NOMO-1 treated with DMSO at 0.1 percent for 48 hours (cell line): Measurements from ENCODE around the gene RAD23A.
"Not testable (repeated sequence)": the region's sequence is repeated elsewhere in the genome, so short reads cannot be mapped to it uniquely, and the experiment has no call there.

Experiments
- DNase-seq: peaks from one replicate; lab custom pipeline; 2025; ENCODE audit not compliant: unreplicated experiment; lab: John Stamatoyannopoulos, UW

Gene RAD23A

DNA sequence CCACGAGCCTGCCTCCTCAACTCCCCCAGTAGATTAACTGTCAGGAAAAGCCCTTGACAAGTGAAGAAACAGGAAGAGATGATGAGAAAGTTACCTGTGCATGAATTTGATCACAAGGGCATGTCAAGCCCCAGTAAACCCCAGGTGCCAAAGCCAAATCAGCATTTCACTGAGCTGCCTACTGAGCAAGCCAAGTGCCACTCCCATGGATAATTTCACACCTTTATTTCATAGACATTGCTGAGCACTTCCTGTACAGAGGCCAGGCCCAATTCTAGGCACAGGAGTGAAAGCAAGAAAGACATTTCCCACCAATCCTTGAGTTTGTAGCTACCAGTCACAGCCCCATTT is 8.9 kb downstream of the RAD23A start:
- no peak for DNase-seq

DNA sequence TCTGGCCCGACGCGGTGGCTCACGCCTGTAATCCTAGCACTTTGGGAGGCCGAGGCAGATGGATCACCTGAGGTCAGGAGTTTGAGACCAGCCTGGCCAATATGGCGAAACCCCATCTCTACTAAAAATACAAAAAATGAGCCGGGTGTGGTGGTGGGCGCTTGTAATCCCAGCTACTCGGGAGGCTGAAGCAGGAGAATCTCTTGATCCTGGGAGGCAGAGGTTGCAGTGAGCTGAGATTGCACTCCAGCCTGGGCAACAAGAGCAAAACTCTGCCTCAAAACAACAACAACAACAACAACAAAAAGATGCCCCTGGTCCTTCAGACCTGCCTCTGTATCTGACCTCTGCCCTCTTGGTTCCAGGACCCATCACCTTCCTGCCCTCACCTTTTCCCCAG is 9.9 kb downstream of the RAD23A start:
- DNase-seq, result not testable (repeated sequence)

DNA sequence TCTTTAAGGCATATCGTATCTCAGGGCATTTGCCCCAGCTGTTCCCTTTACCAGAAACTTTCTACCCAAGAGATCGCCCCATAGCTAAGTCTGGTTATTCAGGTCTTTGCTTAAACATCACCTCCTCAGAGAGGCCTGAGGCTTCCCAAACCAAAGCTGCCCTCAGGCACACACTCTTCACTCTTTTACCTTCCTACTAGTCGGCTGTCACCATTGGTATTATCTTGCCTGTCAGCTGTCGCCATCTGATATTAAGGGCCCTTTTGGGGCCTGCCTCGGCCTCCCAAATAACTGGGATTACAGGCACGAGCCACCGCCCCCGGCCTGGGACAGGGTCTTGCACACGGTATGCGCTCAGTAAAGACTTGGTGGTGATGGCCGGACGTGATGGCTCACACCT is 10.3 kb downstream of the RAD23A start:
- DNase-seq, result no peak

DNA sequence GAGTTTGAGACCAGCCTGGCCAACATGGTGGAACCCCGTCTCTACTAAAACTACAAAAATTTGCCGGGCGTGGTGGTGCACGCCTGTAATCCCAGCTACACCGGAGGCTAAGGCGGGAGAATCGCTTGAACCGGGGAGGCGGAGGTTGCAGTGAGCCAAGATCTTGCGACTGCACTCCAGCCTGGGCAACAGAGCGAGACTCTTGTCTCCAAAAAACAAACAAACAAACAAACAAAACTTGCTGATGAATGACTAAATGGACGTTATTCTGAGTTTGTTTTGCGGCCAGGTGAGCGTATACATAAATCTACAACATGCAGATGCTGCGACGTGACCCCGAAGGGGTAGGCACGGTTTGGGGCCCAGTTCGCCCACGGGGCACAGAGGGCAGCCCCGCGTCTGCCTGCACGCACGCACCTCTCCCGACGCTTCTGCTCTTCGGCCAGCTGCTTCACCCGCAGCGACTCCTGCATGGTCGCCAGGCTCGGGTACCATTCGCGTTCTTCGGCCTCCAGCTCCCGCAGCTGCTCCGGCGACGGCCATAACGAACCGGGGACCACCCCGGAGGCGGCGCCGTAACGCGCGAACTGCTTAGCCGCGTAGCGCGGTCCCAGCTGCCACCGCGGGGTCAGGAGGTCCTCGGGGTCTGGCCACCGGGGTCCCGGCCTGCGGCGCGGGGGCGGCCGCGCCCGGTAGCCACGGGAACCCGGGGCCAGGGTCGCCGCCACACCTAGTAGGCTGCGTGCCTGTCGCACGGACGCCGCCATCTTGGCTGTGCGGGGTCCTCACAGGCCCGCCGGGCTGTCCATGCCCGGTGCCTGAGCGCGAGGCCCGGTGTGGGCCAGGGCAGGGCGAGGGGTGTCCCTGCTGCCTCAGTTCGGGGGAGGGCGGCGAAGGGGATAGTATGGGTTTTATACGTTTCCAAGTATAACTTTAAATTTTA is 11.1 kb downstream of the RAD23A start, which contains the start of gene GADD45GIP1:
TSS of gene GADD45GIP1 (minus strand) at position 778 of the 943 bp plus-strand sequence. CDS start at position 767, 11 bp downstream.
- peak; percentile 66 for DNase-seq

DNA sequence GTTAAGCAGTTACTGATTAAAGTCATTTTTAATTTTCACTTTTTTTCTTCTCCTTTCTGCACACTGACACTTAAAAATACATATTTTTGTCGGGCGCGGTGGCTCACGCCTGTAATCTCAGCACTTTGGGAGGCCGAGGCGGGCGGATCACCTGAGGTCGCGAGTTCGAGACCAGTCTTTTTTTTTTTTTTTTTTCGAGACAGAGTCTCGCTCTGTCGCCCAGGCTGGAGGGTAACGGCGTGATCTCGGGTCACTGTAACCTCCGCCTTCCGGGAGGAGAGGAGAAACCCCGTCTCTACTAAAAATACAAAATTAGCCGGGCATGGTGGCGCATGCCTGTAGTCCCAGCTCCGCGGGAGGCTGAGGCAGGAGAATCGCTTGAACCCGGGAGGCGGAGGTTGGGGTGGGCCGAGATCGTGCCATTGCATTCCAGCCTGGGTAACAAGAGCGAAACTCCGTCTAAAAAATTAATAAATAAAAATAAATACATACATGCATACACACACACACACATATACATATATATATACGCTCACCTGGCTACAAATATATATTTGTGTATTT is 11.8 kb downstream of the RAD23A start:
- DNase-seq, result not testable (repeated sequence)

DNA sequence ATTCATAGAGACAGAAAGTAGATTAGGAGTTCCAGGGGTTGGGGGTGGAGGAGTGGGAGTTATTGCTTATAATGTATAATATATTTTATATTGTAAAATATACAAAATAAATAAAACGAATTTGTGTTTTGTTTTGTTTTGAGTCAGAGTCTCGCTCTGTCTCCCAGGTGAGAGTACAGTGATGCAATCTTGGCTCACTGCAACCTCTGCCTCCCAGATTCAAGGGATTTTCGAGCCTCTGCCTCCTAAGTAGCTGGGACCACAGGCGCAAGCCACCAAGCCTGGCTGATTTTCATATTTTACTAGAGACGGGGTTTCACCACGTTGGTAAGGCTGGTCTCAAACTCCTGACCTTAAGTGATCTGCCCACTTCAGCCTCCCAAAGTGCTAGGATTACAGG is 13.8 kb downstream of the RAD23A start:
- DNase-seq, result no peak

DNA sequence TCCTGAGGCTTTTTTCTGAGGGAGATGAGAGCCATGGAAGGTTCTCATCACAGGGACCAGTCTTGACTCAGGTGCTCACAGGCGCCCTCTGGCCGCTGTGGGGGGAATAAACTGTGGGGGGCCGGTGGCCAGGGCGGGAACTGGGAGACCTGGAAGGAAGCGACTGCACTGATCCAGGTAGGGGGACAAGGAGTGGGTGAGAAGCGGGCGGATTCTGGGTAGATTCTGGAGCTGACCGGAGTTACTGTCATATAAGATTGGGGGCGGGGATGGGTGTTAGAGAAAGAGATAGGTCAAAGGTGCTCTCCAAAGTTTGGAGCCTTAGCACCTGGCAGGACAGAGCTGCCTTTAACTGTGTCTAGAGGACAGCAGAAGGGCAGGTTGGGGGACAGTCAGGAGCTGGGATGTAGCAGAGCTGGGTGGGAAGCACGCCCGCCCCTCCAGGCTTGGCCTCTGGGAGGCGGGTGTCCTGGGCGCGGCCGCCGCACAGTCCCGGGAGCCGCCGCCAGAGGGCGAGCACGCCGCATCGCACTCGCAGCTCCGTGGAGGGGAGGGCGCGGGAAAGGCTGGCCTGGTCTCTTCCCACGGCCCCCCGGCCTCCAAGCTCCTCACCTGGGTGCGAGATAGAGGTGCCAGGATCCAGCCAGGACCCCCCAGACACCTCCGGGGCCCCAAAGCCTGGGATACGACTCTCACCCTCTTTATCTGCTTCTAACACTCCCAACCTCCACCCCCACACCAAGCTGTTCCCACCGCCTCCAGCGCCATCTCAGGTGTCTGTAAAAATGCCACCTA is 19.6 kb downstream of the RAD23A start:
- DNase-seq, result peak; percentile 34

DNA sequence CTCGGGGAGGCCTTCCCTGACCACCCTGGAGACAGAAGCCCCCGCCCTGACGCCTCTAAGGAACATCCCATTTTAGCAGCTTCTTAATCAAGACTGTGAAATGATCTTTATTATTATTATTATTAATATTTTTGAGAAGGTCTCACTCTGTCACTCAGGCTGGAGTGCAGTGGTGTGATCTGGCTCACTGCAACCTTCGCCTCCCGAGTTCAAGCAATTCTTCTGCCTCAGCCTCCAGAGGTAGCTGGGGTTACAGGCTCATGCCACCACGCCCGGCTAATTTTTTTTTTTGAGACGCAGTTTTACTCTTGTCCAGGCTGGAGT is 20.1 kb downstream of the RAD23A start:
- DNase-seq, result no peak

DNA sequence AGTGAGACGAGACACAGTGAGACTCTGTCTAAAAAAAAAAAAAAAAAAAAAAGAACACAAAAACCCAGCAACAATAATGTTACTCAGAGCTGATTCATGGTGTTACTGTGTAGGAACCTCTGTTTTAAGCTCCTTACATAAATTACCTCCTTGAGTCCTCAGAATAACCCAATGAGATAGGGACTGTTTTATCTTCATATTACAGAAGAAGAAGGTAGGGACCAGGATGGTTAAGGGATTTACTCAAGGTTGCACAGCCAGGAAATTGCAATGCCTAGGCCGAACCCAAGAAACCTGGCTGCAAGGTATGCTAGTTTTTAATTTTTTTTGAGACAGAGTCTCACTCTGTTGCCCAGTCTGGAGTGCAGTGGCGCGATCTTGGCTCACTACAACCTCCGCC is 22.2 kb downstream of the RAD23A start:
- no peak for DNase-seq

DNA sequence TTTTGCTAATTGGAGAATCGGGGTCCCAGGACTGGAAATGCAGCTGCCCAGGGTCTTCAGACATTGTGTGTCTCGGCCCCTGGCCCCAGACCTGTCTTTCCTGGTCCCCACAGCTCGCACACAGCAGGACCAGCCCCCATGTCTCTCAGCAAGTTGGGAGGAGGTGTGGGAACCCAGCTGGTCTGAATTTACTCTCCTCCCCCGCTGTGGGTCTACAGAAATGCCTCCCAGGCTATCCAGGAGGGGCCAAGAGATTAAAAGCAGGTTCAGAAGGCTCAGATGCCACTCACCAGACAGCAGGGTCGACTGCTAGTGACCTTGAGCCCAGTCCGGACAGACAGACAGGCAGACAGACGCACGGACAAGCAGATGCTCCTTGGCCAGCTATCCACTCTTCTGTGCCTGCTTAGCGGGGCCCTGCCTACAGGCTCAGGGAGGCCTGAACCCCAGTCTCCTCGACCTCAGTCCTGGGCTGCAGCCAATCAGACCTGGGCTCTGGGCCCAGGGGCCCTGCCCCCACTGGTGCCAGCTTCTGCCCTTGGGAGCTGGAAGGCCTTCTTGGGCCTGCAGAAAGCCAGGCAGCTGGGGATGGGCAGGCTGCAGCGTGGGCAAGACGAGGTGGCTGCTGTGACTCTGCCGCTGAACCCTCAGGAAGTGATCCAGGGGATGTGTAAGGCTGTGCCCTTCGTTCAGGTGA is 23.8 kb downstream of the RAD23A start, which contains the start of gene DAND5:
TSS of gene DAND5 (plus strand) at position 285 of the 697 bp plus-strand sequence. CDS start at position 370, 85 bp downstream.
- no peak for DNase-seq

DNA sequence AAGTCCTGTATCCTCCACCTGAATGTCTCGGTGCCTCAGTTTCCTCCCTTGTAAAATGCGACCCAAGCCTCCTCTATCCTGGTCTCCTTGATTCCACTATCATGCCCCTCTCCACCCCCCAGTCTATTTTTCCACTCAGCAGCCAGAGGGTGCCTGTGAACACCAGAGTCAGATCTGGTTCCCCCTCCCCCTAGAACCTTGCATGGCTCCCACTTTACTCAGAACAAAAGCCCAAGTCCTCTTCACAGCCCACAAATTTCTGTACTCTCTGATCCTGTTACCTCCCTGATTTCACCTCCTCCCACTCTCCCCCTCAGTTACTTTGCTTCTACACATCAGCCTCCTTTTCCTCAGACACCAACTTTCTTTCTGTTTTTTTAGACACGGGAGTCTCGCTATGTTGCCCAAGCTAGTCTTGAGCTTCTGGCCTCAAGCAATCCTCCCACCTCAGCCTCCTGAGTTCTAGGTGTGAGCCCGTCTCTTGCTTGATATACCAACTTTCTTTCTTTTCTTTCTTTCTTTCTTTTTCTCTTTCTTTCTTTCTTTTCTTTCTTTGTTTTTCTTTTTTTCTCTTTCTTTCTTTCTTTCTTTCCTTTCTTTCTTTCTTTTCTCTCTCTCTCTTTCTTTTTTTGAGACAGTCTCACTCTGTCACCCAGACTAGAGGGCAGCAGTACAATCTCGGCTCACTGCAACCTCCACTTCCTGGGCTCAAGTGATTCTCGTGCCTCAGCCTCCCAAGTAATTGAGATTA is 24.6 kb downstream of the RAD23A start:
- no peak for DNase-seq

DNA sequence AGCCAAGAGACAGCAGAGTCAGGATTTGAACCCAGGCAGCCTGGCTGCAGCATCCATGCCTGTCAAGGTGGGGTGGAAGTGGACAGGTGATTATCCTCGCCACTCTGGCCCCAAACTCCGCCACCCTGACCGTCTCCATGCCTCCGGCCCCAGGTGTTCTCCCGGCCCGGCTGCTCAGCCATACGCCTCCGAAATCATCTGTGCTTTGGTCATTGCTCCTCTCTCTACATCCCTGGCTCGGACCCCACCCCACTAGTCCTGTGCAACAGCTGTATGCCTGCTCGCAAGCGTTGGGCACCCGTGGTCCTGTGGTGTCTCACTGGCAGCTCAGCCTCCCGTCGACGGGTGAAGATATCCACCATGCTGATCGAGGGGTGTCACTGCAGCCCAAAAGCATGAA is 27.6 kb downstream of the RAD23A start:
- no peak for DNase-seq

DNA sequence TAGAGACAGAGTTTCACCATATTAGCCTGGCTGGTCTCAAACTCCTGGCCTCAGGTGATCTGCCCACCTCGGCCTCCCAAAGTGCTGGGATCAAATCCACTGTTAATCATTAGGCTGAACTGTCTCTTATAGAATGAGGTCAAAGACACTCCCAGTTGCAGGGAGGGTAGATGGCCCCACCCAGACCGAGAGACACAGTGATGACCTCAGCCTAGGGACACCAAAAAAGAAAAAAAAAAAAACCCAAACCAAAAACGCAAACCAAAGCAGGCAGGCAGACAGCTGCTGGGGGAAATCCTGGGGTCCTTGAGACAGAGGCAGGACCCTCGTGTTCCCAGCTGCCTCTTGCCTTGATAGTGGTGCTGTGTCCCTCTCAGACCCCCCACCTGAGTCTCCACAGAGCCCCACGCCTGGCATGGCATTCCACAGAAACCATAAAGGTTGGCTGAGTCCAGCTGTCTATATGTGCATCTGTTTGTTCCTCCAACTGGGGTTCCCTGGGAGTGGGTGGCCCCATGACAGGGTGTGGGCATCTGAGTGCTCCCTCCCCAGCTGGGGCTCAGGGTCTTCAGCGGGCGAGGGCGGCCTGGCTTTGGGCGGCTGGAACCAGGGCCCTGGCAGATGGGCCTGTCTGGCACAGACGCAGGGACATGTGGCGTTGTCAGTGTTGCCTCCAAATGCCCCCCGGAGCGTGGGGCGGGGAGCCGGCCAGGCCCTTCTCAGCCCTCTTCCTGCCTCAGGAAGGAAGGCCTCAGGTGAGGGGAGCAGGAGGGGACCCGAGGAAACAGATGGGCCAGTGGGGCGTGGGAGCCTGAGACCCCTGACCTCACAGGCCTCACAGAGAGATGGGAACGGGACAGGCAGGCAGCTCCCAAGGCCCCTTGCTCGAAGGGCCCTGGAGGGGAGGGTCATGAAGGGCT is 28.9 kb downstream of the RAD23A start:
- DNase-seq, result no peak

DNA sequence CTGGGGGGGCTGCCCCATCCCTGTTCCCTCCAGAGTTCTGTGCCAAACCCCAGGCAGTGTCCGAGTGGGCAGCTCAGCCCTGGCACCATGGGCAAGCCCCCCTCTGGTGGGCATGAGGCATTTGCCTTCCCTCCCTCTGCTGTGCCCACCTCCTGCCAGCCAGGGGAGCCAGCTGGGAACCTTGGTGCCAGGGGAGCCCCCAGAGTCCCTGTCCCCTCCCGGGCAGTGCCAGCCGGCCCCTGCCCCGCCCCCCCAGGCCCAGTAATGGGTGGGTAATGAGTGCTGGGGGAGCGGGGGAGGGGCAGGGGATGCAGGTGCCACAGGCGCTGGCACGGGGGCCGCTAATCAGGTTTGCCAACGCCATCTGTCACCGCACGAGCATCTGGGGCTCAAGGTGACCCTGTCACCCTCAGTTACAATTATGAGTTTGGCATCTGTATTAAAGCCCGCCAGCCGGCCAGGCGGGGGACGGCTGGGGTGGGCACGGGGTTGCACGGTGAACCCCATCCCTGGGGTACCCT is 29.6 kb downstream of the RAD23A start:
- no peak for DNase-seq

DNA sequence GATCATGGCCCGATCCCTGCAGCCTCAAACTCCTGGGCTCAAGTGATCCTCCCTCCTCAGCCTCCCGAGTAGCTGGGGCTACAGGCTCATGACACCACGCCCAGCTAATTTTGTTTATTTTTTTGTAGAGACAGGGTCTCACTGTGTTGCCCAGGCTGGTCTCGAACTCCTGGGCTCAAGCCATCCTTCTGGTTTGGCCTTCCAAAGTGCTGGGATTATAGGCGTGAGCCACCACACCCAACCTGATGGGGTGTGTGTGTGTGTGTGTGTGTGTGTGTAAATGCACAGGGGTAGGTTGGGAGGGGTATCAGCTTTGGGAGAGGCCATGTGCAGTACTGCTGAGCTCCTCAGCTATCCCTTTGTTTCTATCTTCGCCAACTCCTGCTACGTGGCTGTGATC is 30.4 kb downstream of the RAD23A start:
- not testable (repeated sequence) for DNase-seq

DNA sequence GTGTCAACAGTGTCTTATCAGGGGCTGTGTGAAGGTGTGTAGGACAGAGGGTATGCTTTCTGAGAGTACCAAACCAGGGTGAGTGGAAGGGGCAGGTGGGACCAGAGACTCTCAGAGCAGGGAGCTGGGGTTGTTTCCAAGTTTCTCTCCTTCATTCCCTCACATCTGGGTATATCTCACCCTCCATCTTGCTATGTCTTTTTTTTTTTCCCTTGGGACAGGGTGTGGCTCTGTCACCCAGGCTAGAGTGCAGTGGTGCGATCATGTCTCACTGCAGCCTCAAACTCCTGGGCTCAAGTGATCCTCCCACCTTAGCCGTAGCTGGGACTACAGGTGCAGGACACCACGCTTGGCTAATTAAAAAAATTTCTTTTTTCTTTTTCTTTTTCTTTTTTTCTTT is 34.3 kb downstream of the RAD23A start:
- no peak for DNase-seq

DNA sequence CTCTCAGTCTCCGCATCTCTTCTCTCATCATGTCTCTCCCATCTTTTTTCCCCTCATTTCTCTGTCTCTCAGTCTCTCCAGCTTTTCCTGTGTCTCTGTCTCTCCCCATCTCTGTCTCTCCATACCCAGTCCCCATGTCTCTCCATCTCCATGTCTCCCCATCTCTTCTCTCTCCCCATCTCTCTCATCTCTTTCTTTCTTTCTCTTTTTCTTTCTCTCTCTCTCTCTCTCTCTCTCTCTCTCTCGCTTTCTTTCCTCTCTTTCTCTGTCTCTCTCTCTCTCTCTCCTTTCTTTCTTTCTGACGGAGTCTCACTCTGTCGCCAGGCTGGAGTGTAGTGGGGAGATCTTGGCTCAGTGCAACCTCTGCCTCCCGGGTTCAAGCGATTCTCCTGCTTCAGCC is 37.0 kb downstream of the RAD23A start:
- DNase-seq, result no peak

DNA sequence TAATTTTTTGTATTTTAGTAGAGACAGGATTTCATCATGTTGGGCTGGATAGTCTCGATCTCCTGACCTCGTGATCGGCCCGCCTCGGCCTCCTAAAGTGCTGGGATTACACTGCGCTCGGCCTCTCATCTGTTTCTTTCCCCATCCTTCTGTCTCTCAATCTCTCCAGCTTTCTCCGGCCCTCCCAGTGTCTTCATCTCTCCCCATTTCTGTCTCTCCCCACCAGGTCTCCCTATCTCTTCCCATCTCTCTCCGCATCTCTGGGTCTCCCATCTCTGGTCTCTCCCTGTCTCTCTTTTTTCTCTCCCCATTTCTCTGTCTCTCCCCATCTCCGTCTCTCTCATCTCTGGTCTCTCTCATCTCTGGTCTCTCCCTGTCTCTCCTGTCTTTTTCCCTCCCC is 37.4 kb downstream of the RAD23A start:
- no peak for DNase-seq

DNA sequence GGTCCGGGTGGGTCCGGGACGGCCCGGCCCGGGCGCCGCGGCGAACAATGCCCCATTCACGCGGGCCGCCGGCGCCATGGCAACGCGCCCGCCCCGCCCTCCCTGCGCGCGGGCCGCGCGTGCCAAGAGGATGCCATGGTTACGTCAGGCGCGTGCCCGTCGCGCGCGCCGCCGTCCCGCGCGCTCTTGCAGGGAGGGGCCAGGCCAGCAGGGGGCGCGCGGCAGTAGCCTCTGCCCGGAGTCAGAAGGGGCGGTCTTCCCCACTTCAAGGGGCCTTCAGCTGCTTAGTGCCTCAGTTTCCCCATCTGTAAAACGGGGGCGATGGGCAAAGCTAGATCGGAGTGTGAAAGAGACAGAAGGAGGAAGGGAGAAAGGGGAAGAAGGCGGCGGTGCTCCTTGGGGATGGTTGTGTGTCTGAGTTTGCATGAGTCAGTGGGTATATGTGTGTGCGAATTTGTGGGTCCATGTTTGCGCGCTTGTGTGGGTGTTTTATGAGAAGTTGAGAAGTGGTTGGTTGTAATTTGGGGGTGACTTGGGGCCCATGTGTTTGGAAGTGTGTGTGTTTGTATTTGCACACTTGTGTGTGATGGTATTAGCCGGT is 38.0 kb downstream of the RAD23A start:
- peak; percentile 64 for DNase-seq
